Measurements from ENCODE around the gene F2RL1.
"Not testable (repeated sequence)": the region's sequence is repeated elsewhere in the genome, so short reads cannot be mapped to it uniquely, and the experiment has no call there.

F2RL1 gene

GRCh38 chr5:76851728-76852369, 33.0 kb downstream of the F2RL1 start:
- no peak overlapping the region for H3K4me3 ChIP-seq (ENCODE audit: low read depth, low read length)
- DNase-seq (ENCODE audit: low read depth) = no peak
- no peak for TF ChIP-seq CTCF (IDR thresholded peaks at IDR 0.05; ENCODE audit: low read depth, low read length, missing control alignments)

GRCh38 chr5:76852772-76853171, 33.9 kb downstream of the F2RL1 start:
- no peak overlapping the region for H3K4me3 ChIP-seq (ENCODE audit: low read depth, low read length)
- no peak for TF ChIP-seq CTCF (IDR thresholded peaks at IDR 0.05; ENCODE audit: low read depth, low read length, missing control alignments)
- DNase-seq (ENCODE audit: low read depth) = no peak

- DNase-seq (ENCODE audit: low read depth); H3K4me3 ChIP-seq (ENCODE audit: low read depth, low read length): not testable (repeated sequence)
These were observed 34.9 kb downstream of the F2RL1 start for GRCh38 chr5:76853741-76854140.

- no peak for TF ChIP-seq CTCF (IDR thresholded peaks at IDR 0.05; ENCODE audit: low read depth, low read length, missing control alignments)
- DNase-seq (ENCODE audit: low read depth) = no peak
- no peak overlapping the region for H3K4me3 ChIP-seq (ENCODE audit: low read depth, low read length)
These were observed 35.8 kb downstream of the F2RL1 start for GRCh38 chr5:76854644-76855043.

- not testable (repeated sequence) for DNase-seq (ENCODE audit: low read depth); H3K4me3 ChIP-seq (ENCODE audit: low read depth, low read length)
These were observed 36.7 kb downstream of the F2RL1 start for GRCh38 chr5:76855501-76855900.

- peak; percentile 39 for DNase-seq (ENCODE audit: low read depth)
- H3K4me3 ChIP-seq (ENCODE audit: low read depth, low read length) = no peak overlapping the region
- TF ChIP-seq CTCF (IDR thresholded peaks at IDR 0.05; ENCODE audit: low read depth, low read length, missing control alignments) = no peak
These were observed 37.1 kb downstream of the F2RL1 start for GRCh38 chr5:76855961-76856360.

GRCh38 chr5:76856800-76857199, 38.0 kb downstream of the F2RL1 start:
- not testable (repeated sequence) for DNase-seq (ENCODE audit: low read depth); H3K4me3 ChIP-seq (ENCODE audit: low read depth, low read length)

- no peak for TF ChIP-seq CTCF (IDR thresholded peaks at IDR 0.05; ENCODE audit: low read depth, low read length, missing control alignments)
- no peak overlapping the region for H3K4me3 ChIP-seq (ENCODE audit: low read depth, low read length)
- DNase-seq (ENCODE audit: low read depth) = no peak
These were observed 40.9 kb downstream of the F2RL1 start for GRCh38 chr5:76859591-76860247.
